Chondrocyte (in vitro differentiated cells): ENCODE data around the gene ACSS2. TPM values are rescaled to one million over a fixed set of nuclear protein-coding genes. Genes with fewer than 3 reads are reported as not detected.

ENCODE experiments used
- DNase-seq: peaks from one replicate; pipeline ENCODE4 v3.0.0; 2021; ENCODE audit warnings: mixed read lengths, low spot score
- H3K27ac Mint-ChIP-seq: one replicate; pipeline ENCODE4 v1.8.0; 2021; ENCODE audit warnings: mild to moderate bottlenecking, moderate library complexity, mixed read lengths; ENCODE audit not compliant: unreplicated experiment
- H3K27me3 Mint-ChIP-seq: 2 replicates; pipeline ENCODE4 v1.8.0; 2021; ENCODE audit warnings: low read depth, mixed read lengths
- H3K36me3 Mint-ChIP-seq: 2 replicates; pipeline ENCODE4 v1.8.0; 2021; ENCODE audit warnings: low read depth, mixed read lengths
- H3K4me1 Mint-ChIP-seq: 2 replicates; pipeline ENCODE4 v1.8.0; 2021; ENCODE audit warnings: low read depth, mild to moderate bottlenecking, mixed read lengths
- H3K4me3 Mint-ChIP-seq: one replicate; pipeline ENCODE4 v1.8.0; 2021; ENCODE audit warnings: mild to moderate bottlenecking, moderate library complexity, mixed read lengths; ENCODE audit not compliant: unreplicated experiment
- H3K9me3 Mint-ChIP-seq: 2 replicates; pipeline ENCODE4 v1.8.0; 2021; ENCODE audit warnings: low read depth, mixed read lengths
- CTCF ChIP-seq: fragments of 200-600 bp; sonication (generic); IDR thresholded peaks from 2 replicates; pipeline ENCODE4 v1.5.0; 2021; ENCODE audit warnings: antibody characterized with exemption, mild to moderate bottlenecking, moderate library complexity
- total RNA-seq: library from RNA; stranded (reverse); gene quantifications from 3 replicates; pipeline ENCODE4 v1.2.1, GENCODE V29; 2021

ACSS2 gene
- total RNA-seq, 1 donor from 2014 or later = 31.8 TPM

- no peak for DNase-seq
- TF ChIP-seq CTCF = no peak
- Mint-ChIP-seq H3K36me3 (peaks cover 30% of the 10 kb centered on the region), H3K9me3 (no peaks in the 10 kb centered on the region), H3K4me3 (no peak overlapping the region), H3K4me1 (peaks cover 4% of the 10 kb centered on the region), H3K27ac (no peak overlapping the region), H3K27me3 (no peaks in the 10 kb centered on the region)
Observed at GRCh38 chr20:34922654-34923381, 46.4 kb downstream of the ACSS2 start.

- Mint-ChIP-seq H3K27ac (no peak overlapping the region), H3K9me3 (no peaks in the 10 kb centered on the region), H3K4me1 (peaks cover 4% of the 10 kb centered on the region), H3K4me3 (no peak overlapping the region), H3K27me3 (no peaks in the 10 kb centered on the region), H3K36me3 (peaks cover 29% of the 10 kb centered on the region)
- no peak for DNase-seq
- TF ChIP-seq CTCF = no peak
Observed at GRCh38 chr20:34923414-34923813, 47.0 kb downstream of the ACSS2 start.

- no peak overlapping the region for H3K4me3 Mint-ChIP-seq
- DNase-seq = no peak
- H3K27ac Mint-ChIP-seq = no peak overlapping the region
- H3K36me3 Mint-ChIP-seq = peaks cover 36% of the 10 kb centered on the region
- peaks cover 4% of the 10 kb centered on the region for H3K4me1 Mint-ChIP-seq
- no peaks in the 10 kb centered on the region for H3K9me3 Mint-ChIP-seq
- no peaks in the 10 kb centered on the region for H3K27me3 Mint-ChIP-seq
- TF ChIP-seq CTCF = no peak
Observed at GRCh38 chr20:34925341-34925740, 48.9 kb downstream of the ACSS2 start.

- H3K4me3 Mint-ChIP-seq = no peak overlapping the region
- no peaks in the 10 kb centered on the region for H3K27me3 Mint-ChIP-seq
- H3K36me3 Mint-ChIP-seq = peaks cover 39% of the 10 kb centered on the region
- no peak for TF ChIP-seq CTCF
- no peak overlapping the region for H3K27ac Mint-ChIP-seq
- H3K4me1 Mint-ChIP-seq = peaks cover 4% of the 10 kb centered on the region
- DNase-seq = no peak
- H3K9me3 Mint-ChIP-seq = no peaks in the 10 kb centered on the region
Observed at GRCh38 chr20:34925981-34926380, 49.6 kb downstream of the ACSS2 start.

- no peak for DNase-seq
- Mint-ChIP-seq H3K9me3 (no peaks in the 10 kb centered on the region), H3K27ac (peak overlapping the region; percentile 3), H3K4me1 (peaks cover 4% of the 10 kb centered on the region), H3K27me3 (no peaks in the 10 kb centered on the region), H3K4me3 (no peak overlapping the region), H3K36me3 (peaks cover 38% of the 10 kb centered on the region)
- no peak for TF ChIP-seq CTCF
Observed at GRCh38 chr20:34926581-34926980, 50.2 kb downstream of the ACSS2 start.
